Osteocyte (in vitro differentiated cells): Measurements from ENCODE around the gene CALML3. TPM values are rescaled to one million over a fixed set of nuclear protein-coding genes. Genes with fewer than 3 reads are reported as not detected.

Experiments
- DNase-seq: peaks from one replicate; pipeline ENCODE4 v3.0.0; 2021; ENCODE audit warnings: mixed read lengths; ENCODE audit not compliant: unreplicated experiment; ENCODE audit errors: extremely low spot score
- H3K27ac Mint-ChIP-seq: one replicate; pipeline ENCODE4 v1.8.0; 2021; ENCODE audit warnings: mild to moderate bottlenecking, mixed read lengths; ENCODE audit not compliant: unreplicated experiment
- H3K27me3 Mint-ChIP-seq: one replicate; pipeline ENCODE4 v1.8.0; 2021; ENCODE audit warnings: mixed read lengths; ENCODE audit not compliant: unreplicated experiment
- H3K36me3 Mint-ChIP-seq: one replicate; pipeline ENCODE4 v1.8.0; 2021; ENCODE audit warnings: mixed read lengths; ENCODE audit not compliant: unreplicated experiment
- H3K4me1 Mint-ChIP-seq: one replicate; pipeline ENCODE4 v1.8.0; 2021; ENCODE audit warnings: mixed read lengths; ENCODE audit not compliant: unreplicated experiment
- H3K4me3 Mint-ChIP-seq: one replicate; pipeline ENCODE4 v1.8.0; 2021; ENCODE audit warnings: mild to moderate bottlenecking, moderate library complexity, mixed read lengths; ENCODE audit not compliant: unreplicated experiment
- H3K9me3 Mint-ChIP-seq: one replicate; pipeline ENCODE4 v1.8.0; 2021; ENCODE audit warnings: mixed read lengths; ENCODE audit not compliant: unreplicated experiment
- CTCF ChIP-seq: fragments of 200-600 bp; sonication (generic); IDR thresholded peaks from 2 replicates; pipeline ENCODE4 v1.5.0; 2021; ENCODE audit warnings: antibody characterized with exemption, mild to moderate bottlenecking, moderate library complexity
- total RNA-seq: library from RNA; stranded (reverse); gene quantifications from 2 replicates; pipeline ENCODE4 v1.2.1, GENCODE V29; 2021

CALML3 gene
- total RNA-seq, 1 donor from 2014 or later: not detected

DNA sequence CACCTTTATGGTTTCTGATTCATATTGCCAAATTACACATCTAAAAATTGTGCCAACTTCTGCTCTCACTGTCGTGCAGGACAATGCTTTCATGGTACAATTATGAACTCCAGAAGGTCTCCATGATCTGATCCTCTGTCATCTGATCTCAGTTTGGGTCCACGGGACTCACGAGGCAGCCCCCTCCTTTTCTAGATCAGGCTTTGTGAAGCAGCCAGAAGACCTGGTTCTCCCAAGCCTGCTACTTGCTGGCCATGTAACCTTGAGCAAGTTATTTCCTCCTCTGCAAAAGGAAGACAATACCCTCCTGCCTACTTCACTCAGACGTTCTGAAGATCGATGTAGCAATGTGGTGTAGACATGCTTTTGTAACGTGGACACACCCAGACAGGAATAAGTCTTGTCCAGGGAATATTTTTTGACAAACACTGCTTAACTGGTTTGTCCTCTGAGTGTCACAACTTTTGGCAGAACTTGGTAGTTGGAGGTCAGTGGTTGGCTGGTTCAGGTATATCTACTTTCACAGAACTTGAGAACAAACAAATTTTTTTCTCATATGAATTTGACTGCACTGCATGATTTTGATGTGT, 19.6 kb downstream of the CALML3 start:
- Mint-ChIP-seq H3K9me3 (peaks cover 10% of the 10 kb centered on the region), H3K36me3 (peaks cover 2% of the 10 kb centered on the region), H3K27ac (no peak overlapping the region), H3K4me1 (peaks cover 10% of the 10 kb centered on the region), H3K27me3 (no peaks in the 10 kb centered on the region), H3K4me3 (no peak overlapping the region)
- no peak for DNase-seq
- no peak for TF ChIP-seq CTCF

GRCh38 chr10:5545011-5545410, 20.2 kb downstream of the CALML3 start:
- Mint-ChIP-seq H3K36me3 (peaks cover 2% of the 10 kb centered on the region), H3K27ac (no peak overlapping the region), H3K27me3 (no peaks in the 10 kb centered on the region), H3K4me1 (peaks cover 10% of the 10 kb centered on the region), H3K9me3 (peaks cover 10% of the 10 kb centered on the region), H3K4me3 (no peak overlapping the region)
- TF ChIP-seq CTCF: no peak
- DNase-seq: no peak

DNA sequence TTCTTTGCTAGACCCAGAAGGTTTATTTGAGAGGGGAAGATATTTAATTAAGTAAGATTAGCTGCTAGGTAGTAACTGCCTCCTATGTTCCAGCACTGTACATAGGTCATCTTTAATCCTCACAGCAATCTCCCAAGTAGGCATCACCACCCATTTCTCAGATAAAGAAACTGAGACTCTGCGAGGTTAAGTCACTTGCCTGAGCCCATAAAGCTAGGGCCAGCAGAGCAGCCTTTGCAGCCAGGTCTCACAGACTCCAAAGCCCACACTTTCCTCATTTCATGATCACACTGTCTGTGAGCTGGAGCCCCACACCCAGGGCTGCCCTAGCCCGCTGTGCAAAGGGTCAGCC, 20.6 kb downstream of the CALML3 start:
- DNase-seq: no peak
- Mint-ChIP-seq H3K27ac (peak overlapping the region; percentile 67), H3K27me3 (no peaks in the 10 kb centered on the region), H3K4me1 (peaks cover 10% of the 10 kb centered on the region), H3K9me3 (peaks cover 10% of the 10 kb centered on the region), H3K4me3 (no peak overlapping the region), H3K36me3 (peaks cover 2% of the 10 kb centered on the region)
- no peak for TF ChIP-seq CTCF

- Mint-ChIP-seq H3K4me3 (no peak overlapping the region), H3K36me3 (peaks cover 2% of the 10 kb centered on the region), H3K27me3 (no peaks in the 10 kb centered on the region), H3K9me3 (peaks cover 10% of the 10 kb centered on the region), H3K4me1 (peaks cover 10% of the 10 kb centered on the region), H3K27ac (peak overlapping the region; percentile 67)
- no peak for TF ChIP-seq CTCF
- DNase-seq: no peak
These were observed 21.3 kb downstream of the CALML3 start for GRCh38 chr10:5545778-5546710.
